ENCODE results near the gene ZNF124.
A peak's percentile ranks its signal among the peaks of the same experiment; 100 is the strongest.
"Not testable (repeated sequence)": the region's sequence is repeated elsewhere in the genome, so short reads cannot be mapped to it uniquely, and the experiment has no call there.

Gene ZNF124

GRCh38 chr1:247171875-247172563 lies at the start of gene ZNF124:
ZNF124 (minus strand) TSS chr1:247172020; CDS start chr1:247171877, 143 bp downstream.
- not testable (repeated sequence) for DNase-seq

GRCh38 chr1:247220280-247220679 lies 48.5 kb upstream of the ZNF124 start:
- DNase-seq = not testable (repeated sequence)

- DNase-seq = no peak
These were observed 46.4 kb upstream of the ZNF124 start for GRCh38 chr1:247218121-247218651.

- DNase-seq = no peak
These were observed 44.4 kb upstream of the ZNF124 start for GRCh38 chr1:247216261-247216660.

- no peak for DNase-seq
These were observed 41.1 kb upstream of the ZNF124 start for GRCh38 chr1:247212627-247213617.

GRCh38 chr1:247212012-247212411 lies 40.2 kb upstream of the ZNF124 start:
- DNase-seq = no peak

- DNase-seq = no peak
These were observed 39.5 kb upstream of the ZNF124 start for GRCh38 chr1:247211339-247211738.

- peak; percentile 81 for DNase-seq
These were observed 38.7 kb upstream of the ZNF124 start for GRCh38 chr1:247210376-247211117.

GRCh38 chr1:247210062-247210375 lies 38.2 kb upstream of the ZNF124 start:
- no peak for DNase-seq

- no peak for DNase-seq
These were observed 37.6 kb upstream of the ZNF124 start for GRCh38 chr1:247209396-247209795.

GRCh38 chr1:247204177-247204647 lies 32.4 kb upstream of the ZNF124 start:
- no peak for DNase-seq

GRCh38 chr1:247198781-247199180 lies 27.0 kb upstream of the ZNF124 start:
- DNase-seq = no peak

- no peak for DNase-seq
These were observed 22.1 kb upstream of the ZNF124 start for GRCh38 chr1:247193958-247194357.

GRCh38 chr1:247189981-247190798 lies 18.4 kb upstream of the ZNF124 start:
- DNase-seq = no peak

GRCh38 chr1:247185667-247186066 lies 13.8 kb upstream of the ZNF124 start:
- no peak for DNase-seq

- DNase-seq = no peak
These were observed 12.4 kb upstream of the ZNF124 start for GRCh38 chr1:247184254-247184653.

GRCh38 chr1:247182994-247183393 lies 11.2 kb upstream of the ZNF124 start:
- DNase-seq = no peak

GRCh38 chr1:247180581-247180980 lies 8.8 kb upstream of the ZNF124 start:
- DNase-seq = no peak

GRCh38 chr1:247177755-247178154 lies 5.9 kb upstream of the ZNF124 start:
- DNase-seq = no peak

GRCh38 chr1:247175458-247175857 lies 3.6 kb upstream of the ZNF124 start:
- DNase-seq = no peak

GRCh38 chr1:247173431-247173830 lies 1.6 kb upstream of the ZNF124 start:
- DNase-seq = no peak

GRCh38 chr1:247172996-247173395 lies 1.2 kb upstream of the ZNF124 start:
- no peak for DNase-seq
